ENCODE measurements around the gene ARL2BP.

ARL2BP gene

DNA sequence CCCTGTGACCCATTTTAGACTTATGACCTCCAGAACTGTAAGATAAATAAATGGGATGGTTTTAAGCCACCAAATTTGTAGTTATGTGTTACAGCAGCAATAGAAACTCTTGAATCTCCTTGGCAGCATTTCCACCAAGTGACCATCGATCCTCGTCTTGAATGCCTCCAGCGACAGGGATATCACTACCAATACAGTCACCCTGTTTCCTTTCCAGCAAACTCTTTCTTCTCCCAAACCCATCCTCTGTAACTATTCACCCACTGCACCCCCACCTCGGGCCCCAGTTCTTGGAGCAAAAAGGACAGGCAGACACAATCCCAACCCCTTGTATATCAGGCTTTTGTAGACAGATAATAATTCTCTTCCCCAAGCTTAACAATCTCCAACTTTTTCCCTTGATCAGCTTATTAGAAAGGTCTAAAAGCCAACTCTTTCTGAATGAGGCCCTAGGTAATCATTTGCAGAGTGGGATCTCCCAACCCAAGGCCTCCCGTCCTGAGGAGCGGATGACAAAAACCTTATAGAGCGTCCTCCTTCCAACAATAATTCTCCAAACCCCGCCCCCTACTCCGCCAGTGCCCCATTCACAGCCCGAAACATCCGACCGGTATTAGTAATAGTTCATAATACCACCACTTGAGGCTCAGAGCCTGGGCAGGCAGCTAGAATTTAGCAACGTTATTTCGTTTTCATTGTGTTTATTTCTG is 54.1 kb downstream of the ARL2BP start:
- H3K36me3 ChIP-seq (ENCODE audit: insufficient read depth, low read length) = no peaks in the 10 kb centered on the region
- H3K4me1 ChIP-seq (ENCODE audit: insufficient read depth, low read length) = no peaks in the 10 kb centered on the region; the same call in 1 of the 2 replicates
- peak overlapping the region; percentile 68 for H3K9ac ChIP-seq (ENCODE audit: low read depth, low read length)
- 0 out of 2 replicates have a peak, but pooled peaks cover 2% of the 10 kb centered on the region for H3K9me3 ChIP-seq (ENCODE audit: control insufficient read depth, insufficient read depth, low read length)

DNA sequence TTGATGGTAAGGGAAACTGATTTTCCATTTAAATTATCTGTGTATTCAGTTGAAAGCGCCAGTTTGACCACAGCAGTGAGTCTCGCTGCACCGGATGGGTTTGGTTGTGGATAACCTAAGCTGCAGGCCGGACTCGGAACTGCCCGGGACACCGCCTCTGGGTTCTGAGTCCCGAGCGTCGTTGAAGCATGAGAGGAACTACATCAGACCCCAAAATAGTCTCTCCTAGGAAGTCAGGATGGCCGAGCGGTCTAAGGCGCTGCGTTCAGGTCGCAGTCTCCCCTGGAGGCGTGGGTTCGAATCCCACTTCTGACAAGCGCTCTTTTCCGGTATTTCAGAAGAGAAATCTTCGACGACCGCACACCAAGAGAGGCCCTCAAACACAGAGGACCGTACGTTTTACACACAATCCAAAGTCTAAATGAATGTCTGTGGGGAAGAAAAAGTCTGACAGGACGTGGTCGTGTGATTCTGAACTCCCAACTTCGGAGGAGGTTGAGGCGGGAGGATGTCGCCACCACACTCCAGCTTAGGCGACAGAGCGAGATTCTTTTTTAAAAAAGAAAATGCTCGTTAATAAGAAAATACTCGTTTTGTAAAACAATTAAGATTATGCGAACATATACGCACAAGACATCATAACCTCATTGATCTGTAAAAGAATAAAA is 54.8 kb downstream of the ARL2BP start:
- Histone ChIP-seq H3K9me3 (ENCODE audit: control insufficient read depth, insufficient read depth, low read length) (0 out of 2 replicates have a peak, but pooled peaks cover 2% of the 10 kb centered on the region), H3K4me1 (ENCODE audit: insufficient read depth, low read length) (no peaks in the 10 kb centered on the region; the same call in 1 of the 2 replicates), H3K9ac (ENCODE audit: low read depth, low read length) (peak overlapping the region; percentile 68), H3K36me3 (ENCODE audit: insufficient read depth, low read length) (no peaks in the 10 kb centered on the region)

DNA sequence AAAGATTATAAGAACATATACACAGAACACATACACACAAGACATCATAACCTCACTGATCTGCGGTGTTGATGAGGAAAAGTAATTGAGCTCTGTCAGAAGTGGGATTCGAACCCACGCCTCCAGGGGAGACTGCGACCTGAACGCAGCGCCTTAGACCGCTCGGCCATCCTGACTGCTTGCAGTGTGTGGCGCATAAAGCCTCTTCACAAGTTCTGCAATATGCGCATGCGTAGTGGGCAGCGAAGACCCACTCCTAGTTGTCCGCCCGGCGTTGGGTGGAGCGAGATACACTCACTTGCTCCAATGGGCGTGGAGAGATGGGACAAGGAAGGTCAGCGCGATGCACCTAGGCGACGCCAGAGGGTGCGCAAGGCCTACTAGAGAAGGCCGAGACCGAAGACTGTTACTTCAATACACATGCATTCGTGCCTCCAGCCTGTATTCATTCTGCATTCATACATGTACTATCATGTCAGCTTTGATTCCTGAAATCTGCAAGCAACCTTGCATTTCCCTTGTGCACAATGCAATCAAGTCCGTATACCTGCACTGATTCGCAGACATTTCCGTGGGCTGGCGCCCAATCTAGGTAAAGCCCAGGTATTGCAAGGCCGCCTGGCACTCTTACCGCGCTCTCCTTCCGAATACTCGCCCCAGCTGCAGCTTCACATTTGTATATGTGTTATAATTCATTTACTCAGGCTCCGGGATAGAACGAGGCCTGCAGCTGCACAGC is 55.5 kb downstream of the ARL2BP start:
- Histone ChIP-seq H3K9ac (ENCODE audit: low read depth, low read length) (peak overlapping the region; percentile 68), H3K36me3 (ENCODE audit: insufficient read depth, low read length) (no peaks in the 10 kb centered on the region), H3K9me3 (ENCODE audit: control insufficient read depth, insufficient read depth, low read length) (0 out of 2 replicates have a peak, but pooled peaks cover 2% of the 10 kb centered on the region), H3K4me1 (ENCODE audit: insufficient read depth, low read length) (no peaks in the 10 kb centered on the region; the same call in 1 of the 2 replicates)

DNA sequence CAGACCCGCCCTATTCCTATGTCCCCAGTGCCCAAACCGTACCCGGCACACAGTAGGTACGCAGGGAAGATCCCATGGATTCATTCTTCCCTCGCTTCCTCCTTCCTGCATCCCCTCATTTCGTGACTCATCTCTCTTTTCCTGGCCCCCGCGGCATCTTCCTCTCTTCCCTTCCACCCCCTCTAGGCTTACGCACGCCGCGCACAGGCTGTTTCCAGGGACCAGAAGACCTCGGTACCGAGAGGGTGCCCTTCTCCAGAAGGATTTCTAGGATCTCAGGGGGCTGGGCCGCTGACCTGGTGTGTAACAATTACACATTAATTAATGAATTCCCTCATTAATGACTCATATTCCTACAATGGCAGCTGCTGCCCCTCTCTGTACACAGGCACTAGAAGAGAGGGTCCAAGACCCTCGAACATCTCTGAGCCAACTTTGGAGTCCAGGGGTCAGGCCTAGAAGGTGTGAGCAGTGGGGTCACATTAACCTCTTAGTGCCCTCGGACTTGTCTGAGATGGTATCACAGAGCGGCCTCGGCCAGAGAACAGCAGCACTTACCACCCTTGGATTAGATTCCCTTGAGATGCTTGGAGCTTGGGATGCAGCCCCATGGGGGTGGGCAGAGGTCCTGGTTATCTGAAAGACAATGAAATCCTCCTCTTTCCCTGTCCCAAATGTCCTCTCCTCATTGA is 56.2 kb downstream of the ARL2BP start:
- Histone ChIP-seq H3K9me3 (ENCODE audit: control insufficient read depth, insufficient read depth, low read length) (0 out of 2 replicates have a peak, but pooled peaks cover 2% of the 10 kb centered on the region), H3K4me1 (ENCODE audit: insufficient read depth, low read length) (no peaks in the 10 kb centered on the region; the same call in 1 of the 2 replicates), H3K9ac (ENCODE audit: low read depth, low read length) (peak overlapping the region; percentile 51)

More for the DNA sequence above, 56.2 kb downstream of the ARL2BP start:
- no peaks in the 10 kb centered on the region for H3K36me3 ChIP-seq (ENCODE audit: insufficient read depth, low read length)
